Stimulated activated naive CD8-positive, alpha-beta T cell treated with anti-CD3 and anti-CD28 coated beads, Interleukin-15, amount 100 ng/mL, for 72 hours (primary cell): Measurements from ENCODE around the gene FBXL14.

Experiments
- ATAC-seq: fragments of 150-1000 bp; cut with Tn5 transposase; 2 replicates; pipeline ENCODE4 v1.10.0; 2021; ENCODE audit warnings: mild to moderate bottlenecking, moderate library complexity
- DNase-seq, 2 donors: peaks; one replicate each; pipeline ENCODE4 v3.0.0; 2021 to 2022
- H3K27ac Mint-ChIP-seq, 2 donors: one replicate each; pipeline ENCODE4 v1.8.0; 2022; ENCODE audit warnings: mild to moderate bottlenecking in 2 of 2, mixed read lengths in 2 of 2, moderate library complexity in 2 of 2
- H3K27me3 Mint-ChIP-seq: one replicate; pipeline ENCODE4 v1.8.0; 2022; ENCODE audit warnings: mixed read lengths
- H3K4me1 Mint-ChIP-seq: one replicate; pipeline ENCODE4 v1.8.0; 2022; ENCODE audit warnings: mild to moderate bottlenecking, mixed read lengths
- H3K4me3 Mint-ChIP-seq, 2 donors: one replicate each; pipeline ENCODE4 v1.8.0; 2022; ENCODE audit warnings: mild to moderate bottlenecking in 2 of 2, mixed read lengths in 2 of 2, moderate library complexity in 1 of 2
- H3K9me3 Mint-ChIP-seq, 2 donors: one replicate each; pipeline ENCODE4 v1.8.0; 2022; ENCODE audit warnings: mixed read lengths in 2 of 2

FBXL14 gene

DNA sequence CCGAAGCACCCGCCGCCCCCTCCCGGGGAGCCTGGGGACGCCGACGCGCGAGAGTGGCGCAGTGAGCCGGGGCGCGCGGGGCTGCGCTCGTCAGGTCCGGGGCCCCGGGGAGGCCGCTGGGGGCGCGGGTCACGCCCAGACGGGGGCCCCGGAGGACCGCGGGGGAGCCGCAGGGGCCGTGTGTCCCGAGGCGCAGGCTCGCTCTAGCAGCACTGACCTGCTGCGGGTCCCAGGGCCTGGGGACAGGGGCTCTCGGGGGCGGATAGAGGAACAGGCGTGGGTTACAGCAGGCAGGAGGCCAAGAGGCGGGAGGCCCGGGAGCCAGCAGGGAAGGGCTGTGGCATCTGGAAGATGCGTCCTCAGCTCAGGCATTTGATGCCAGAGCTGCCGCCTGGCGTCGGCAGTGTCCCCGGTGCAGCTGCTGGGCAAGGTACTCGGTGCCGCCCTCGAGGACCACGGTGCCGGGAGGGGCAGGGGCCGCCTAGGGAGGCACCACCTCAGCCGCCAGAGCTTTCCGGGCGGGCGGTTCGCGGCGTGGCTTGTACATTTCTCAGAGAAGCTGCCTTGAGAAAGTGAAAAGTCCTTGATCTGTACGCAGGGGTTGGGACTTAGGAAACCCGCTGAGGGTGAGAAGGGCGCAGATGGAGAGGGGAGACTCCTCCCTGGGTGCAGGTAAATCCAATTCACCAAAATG is 35.9 kb upstream of the FBXL14 start:
- H3K4me1 Mint-ChIP-seq, result peaks cover 33% of the 10 kb centered on the region
- ATAC-seq (peak; percentile 76), DNase-seq (peak; percentile 24 to 26)
- H3K27ac Mint-ChIP-seq, result peak overlapping the region in 1 of 2 donors; percentile 54
- no peaks in the 10 kb centered on the region for H3K9me3 Mint-ChIP-seq
- H3K4me3 Mint-ChIP-seq, result peak overlapping the region; percentile 61 to 80
- H3K27me3 Mint-ChIP-seq, result peaks cover 85% of the 10 kb centered on the region

GRCh38 chr12:1629338-1630132 is 35.2 kb upstream of the FBXL14 start:
- peaks cover 77% of the 10 kb centered on the region for H3K27me3 Mint-ChIP-seq
- ATAC-seq, result peak; percentile 38
- no peaks in the 10 kb centered on the region for H3K9me3 Mint-ChIP-seq
- no peak for DNase-seq
- H3K4me3 Mint-ChIP-seq, result peak overlapping the region; percentile 55 to 80
- H3K27ac Mint-ChIP-seq, result peak overlapping the region in 1 of 2 donors; percentile 38
- peaks cover 28% of the 10 kb centered on the region for H3K4me1 Mint-ChIP-seq

DNA sequence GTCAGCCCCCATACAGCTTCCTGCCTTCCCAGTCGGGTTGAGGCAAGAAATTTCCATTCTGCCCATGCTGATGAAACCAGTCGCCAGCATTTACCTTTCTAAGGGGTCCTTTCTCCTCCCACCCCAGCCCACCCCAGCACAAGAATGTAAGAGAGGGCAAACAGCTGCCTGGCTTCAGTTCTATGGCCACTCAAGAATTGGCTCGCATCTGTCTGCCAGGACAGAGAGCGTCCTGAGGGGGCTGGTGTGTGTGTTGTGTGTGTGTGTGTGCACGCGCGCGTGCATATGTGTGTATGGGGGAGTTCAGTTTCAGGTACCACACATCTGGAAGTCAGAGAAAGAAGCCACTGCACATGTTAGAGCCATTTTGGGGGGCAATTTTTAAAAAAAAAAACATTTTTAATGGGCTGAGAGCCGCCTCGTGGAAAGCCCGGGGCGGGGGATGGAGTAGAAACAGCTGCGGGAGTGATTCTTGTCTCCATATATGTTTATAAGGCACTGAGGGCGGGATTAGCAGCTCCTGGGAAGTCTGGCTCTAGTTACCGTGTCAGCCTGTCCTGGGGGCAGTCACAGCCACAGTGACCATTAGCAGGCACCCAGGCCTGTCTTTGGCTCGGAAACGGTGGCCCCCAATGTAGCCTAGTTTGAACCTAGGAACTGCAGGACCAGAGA is 34.4 kb upstream of the FBXL14 start, which contains the start of gene WNT5B:
TSS of gene WNT5B (plus strand) at position 566 of the 672 bp plus-strand sequence. CDS start 2,124 bp downstream, outside the sequence.
- peaks cover 70% of the 10 kb centered on the region for H3K27me3 Mint-ChIP-seq
- peak within 1 kb of the TSS; percentile 55 to 80 for H3K4me3 Mint-ChIP-seq
- DNase-seq, result no peak
- peak within 1 kb of the TSS in 1 of 2 donors; percentile 38 for H3K27ac Mint-ChIP-seq
- ATAC-seq, result no peak
- H3K4me1 Mint-ChIP-seq, result peaks cover 25% of the 10 kb centered on the region
- no peaks in the 10 kb centered on the region for H3K9me3 Mint-ChIP-seq

DNA sequence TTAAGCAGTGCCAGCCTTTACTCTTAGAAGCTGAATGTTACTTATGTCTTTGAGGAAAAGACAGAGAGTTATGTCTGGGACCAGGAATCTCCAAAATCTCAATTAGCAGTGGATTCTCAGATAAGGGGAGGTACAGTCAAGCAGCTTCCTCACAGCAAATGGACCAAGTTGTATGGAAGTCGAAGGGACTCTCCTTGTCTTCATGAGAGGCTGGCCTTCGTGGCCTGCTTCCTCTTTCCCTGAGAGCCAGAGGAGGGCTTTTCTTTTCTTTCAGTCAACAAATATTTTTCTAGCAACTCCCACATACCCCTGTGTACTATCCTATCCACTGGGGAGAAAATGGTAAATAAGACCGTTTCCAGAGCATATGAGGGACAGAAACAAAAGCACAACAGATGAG is 28.0 kb upstream of the FBXL14 start:
- Mint-ChIP-seq H3K4me3 (no peak overlapping the region), H3K27me3 (peaks cover 19% of the 10 kb centered on the region), H3K4me1 (peaks cover 16% of the 10 kb centered on the region), H3K27ac (no peak overlapping the region), H3K9me3 (no peaks in the 10 kb centered on the region)
- ATAC-seq (no peak), DNase-seq (no peak)

DNA sequence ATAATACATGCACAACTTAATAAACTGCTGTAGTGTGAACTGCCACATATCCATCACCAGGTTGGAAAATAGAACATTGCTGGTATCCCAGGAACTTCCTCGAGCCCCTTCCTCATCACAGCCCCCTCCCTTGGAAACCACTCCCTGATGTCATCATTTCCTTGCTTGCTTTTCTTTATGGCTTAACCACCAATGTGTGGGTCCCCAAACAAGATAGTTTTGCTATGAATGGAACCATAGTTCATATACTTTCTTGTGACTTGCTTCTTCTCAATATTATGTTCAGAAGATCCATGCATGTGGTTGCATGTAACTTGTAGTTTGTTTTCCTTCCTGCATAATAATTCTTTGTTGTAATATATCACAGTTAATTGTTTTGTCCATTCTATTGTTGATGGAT is 25.7 kb upstream of the FBXL14 start:
- H3K27me3 Mint-ChIP-seq, result peaks cover 17% of the 10 kb centered on the region
- ATAC-seq (peak; percentile 43), DNase-seq (no peak)
- no peaks in the 10 kb centered on the region for H3K9me3 Mint-ChIP-seq
- H3K4me3 Mint-ChIP-seq, result no peak overlapping the region
- peak overlapping the region in 1 of 2 donors; percentile 48 for H3K27ac Mint-ChIP-seq
- peaks cover 30% of the 10 kb centered on the region for H3K4me1 Mint-ChIP-seq

DNA sequence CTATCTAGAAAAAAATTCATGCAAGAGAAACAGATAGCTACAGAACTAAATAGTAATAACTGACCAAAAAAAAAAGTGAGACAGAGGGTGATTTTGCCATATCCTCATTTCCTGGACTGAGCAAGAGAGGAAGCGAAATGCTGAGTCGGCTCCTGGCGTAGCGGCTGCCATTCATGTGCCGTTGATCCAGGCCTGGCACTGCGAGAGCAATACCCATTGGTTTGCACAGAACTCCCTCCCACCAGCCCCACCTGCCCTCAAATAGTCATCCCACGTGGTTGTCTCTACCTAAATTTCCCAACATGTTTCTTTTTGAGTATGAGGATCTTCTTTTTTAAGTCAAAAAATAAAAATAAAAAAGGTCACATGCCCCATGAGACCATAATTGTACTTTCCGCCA is 25.2 kb upstream of the FBXL14 start:
- no peak overlapping the region for H3K27ac Mint-ChIP-seq
- H3K9me3 Mint-ChIP-seq, result no peaks in the 10 kb centered on the region
- peaks cover 17% of the 10 kb centered on the region for H3K27me3 Mint-ChIP-seq
- H3K4me1 Mint-ChIP-seq, result peaks cover 30% of the 10 kb centered on the region
- ATAC-seq (peak; percentile 31), DNase-seq (no peak)
- no peak overlapping the region for H3K4me3 Mint-ChIP-seq

- Mint-ChIP-seq H3K4me1 (peaks cover 30% of the 10 kb centered on the region), H3K4me3 (no peak overlapping the region), H3K27ac (no peak overlapping the region), H3K9me3 (no peaks in the 10 kb centered on the region), H3K27me3 (peaks cover 17% of the 10 kb centered on the region)
- no peak for ATAC-seq
- no peak for DNase-seq
Observed at GRCh38 chr12:1619159-1619558, 24.8 kb upstream of the FBXL14 start.

GRCh38 chr12:1618489-1618888 is 24.1 kb upstream of the FBXL14 start:
- Mint-ChIP-seq H3K4me1 (peaks cover 30% of the 10 kb centered on the region), H3K4me3 (no peak overlapping the region), H3K27me3 (peaks cover 17% of the 10 kb centered on the region), H3K27ac (no peak overlapping the region), H3K9me3 (no peaks in the 10 kb centered on the region)
- DNase-seq (no peak), ATAC-seq (no peak)

DNA sequence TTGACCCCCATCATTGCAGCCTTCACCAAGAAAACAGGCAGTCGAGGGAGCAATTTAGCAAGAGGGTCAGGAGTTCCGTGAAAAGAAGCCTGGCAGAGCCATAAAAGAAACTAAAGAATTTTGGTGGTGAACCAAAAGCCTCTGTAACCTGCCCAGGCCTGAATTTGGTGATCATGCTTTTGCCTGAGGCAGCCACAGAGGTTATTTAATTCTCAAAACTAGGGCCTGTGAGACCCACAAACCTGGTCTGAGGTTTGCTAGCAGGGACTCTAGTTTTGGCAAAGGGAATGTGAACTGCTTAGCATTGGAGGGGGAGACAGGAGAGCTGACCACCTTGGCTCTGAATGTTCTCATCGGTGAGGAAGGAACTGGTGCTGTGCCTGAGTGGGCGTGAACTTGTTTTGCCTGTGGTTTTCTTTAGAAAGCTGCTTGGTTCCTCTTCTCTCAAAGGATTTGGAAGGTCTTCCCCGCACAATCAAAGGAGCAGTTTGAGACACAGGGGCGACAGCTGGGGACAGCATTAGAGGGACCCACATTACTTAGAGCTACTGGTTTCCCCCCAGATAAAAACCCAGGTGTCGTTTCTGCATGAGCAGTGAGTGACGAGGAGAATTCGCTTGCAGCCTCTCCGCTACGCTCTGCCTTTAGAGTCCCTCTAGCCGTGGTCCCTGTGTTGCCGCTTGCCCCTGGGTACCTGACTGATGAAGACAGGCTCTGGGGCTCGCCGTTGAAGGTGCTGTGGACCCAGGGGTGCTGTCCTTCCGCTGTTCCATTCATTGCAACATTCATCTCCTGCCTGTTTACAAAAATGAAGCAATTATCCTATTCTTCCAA is 22.1 kb upstream of the FBXL14 start:
- H3K27me3 Mint-ChIP-seq, result peaks cover 17% of the 10 kb centered on the region
- ATAC-seq, result no peak
- peaks cover 30% of the 10 kb centered on the region for H3K4me1 Mint-ChIP-seq
- H3K27ac Mint-ChIP-seq, result peak overlapping the region in 1 of 2 donors; percentile 15
- DNase-seq, result no peak
- no peaks in the 10 kb centered on the region for H3K9me3 Mint-ChIP-seq
- H3K4me3 Mint-ChIP-seq, result peak overlapping the region in 1 of 2 donors; percentile 34

- DNase-seq (no peak), ATAC-seq (no peak)
- Mint-ChIP-seq H3K4me1 (peaks cover 21% of the 10 kb centered on the region), H3K27ac (no peak overlapping the region), H3K27me3 (peaks cover 15% of the 10 kb centered on the region), H3K9me3 (no peaks in the 10 kb centered on the region), H3K4me3 (no peak overlapping the region)
Observed at GRCh38 chr12:1614360-1614759, 20.0 kb upstream of the FBXL14 start.

DNA sequence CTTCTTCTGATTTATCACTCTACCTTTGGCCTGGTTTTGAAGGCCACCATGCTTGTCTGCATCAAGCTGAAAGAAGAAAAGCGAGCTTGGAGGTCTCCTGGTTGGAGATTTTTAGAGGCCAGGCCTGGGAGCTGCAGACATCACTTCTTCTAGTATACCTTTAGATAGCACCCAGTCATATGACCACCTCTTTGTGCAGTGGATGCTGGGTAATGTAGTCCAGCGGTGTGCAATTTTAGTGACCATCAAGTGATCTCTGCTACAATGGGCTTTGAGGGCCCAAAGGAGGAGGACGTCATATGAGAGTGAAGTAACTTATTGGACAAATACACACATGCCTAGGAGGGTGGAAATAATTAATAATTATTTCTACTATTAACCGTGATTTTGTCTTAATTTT is 19.5 kb upstream of the FBXL14 start:
- ATAC-seq, result peak; percentile 60
- no peak overlapping the region for H3K27ac Mint-ChIP-seq
- peaks cover 17% of the 10 kb centered on the region for H3K4me1 Mint-ChIP-seq
- H3K9me3 Mint-ChIP-seq, result no peaks in the 10 kb centered on the region
- H3K4me3 Mint-ChIP-seq, result no peak overlapping the region
- peaks cover 10% of the 10 kb centered on the region for H3K27me3 Mint-ChIP-seq
- DNase-seq, result no peak

- peaks cover 21% of the 10 kb centered on the region for H3K4me1 Mint-ChIP-seq
- H3K4me3 Mint-ChIP-seq, result no peak overlapping the region
- no peak for DNase-seq
- H3K27ac Mint-ChIP-seq, result no peak overlapping the region
- ATAC-seq, result no peak
- H3K9me3 Mint-ChIP-seq, result no peaks in the 10 kb centered on the region
- H3K27me3 Mint-ChIP-seq, result peaks cover under 1% of the 10 kb centered on the region
Observed at GRCh38 chr12:1611803-1612572, 17.6 kb upstream of the FBXL14 start.

- no peaks in the 10 kb centered on the region for H3K9me3 Mint-ChIP-seq
- H3K4me3 Mint-ChIP-seq, result no peak overlapping the region
- ATAC-seq (no peak), DNase-seq (no peak)
- H3K27ac Mint-ChIP-seq, result no peak overlapping the region
- H3K4me1 Mint-ChIP-seq, result peaks cover 23% of the 10 kb centered on the region
- no peaks in the 10 kb centered on the region for H3K27me3 Mint-ChIP-seq
Observed at GRCh38 chr12:1610072-1610643, 15.8 kb upstream of the FBXL14 start.

- Mint-ChIP-seq H3K9me3 (no peaks in the 10 kb centered on the region), H3K27ac (peak overlapping the region; percentile 38 to 89), H3K4me1 (peaks cover 32% of the 10 kb centered on the region), H3K27me3 (no peaks in the 10 kb centered on the region), H3K4me3 (no peak overlapping the region)
- no peak for DNase-seq
- no peak for ATAC-seq
Observed at GRCh38 chr12:1608713-1609119, 14.3 kb upstream of the FBXL14 start.
